Measurements from ENCODE around the gene ABLIM1. TPM values are rescaled to one million over a fixed set of nuclear protein-coding genes. Genes with fewer than 3 reads are reported as not detected.

Gene ABLIM1
- polyA plus RNA-seq, 3 donors, result 0.33 to 0.91 (median 0.57) TPM

DNA sequence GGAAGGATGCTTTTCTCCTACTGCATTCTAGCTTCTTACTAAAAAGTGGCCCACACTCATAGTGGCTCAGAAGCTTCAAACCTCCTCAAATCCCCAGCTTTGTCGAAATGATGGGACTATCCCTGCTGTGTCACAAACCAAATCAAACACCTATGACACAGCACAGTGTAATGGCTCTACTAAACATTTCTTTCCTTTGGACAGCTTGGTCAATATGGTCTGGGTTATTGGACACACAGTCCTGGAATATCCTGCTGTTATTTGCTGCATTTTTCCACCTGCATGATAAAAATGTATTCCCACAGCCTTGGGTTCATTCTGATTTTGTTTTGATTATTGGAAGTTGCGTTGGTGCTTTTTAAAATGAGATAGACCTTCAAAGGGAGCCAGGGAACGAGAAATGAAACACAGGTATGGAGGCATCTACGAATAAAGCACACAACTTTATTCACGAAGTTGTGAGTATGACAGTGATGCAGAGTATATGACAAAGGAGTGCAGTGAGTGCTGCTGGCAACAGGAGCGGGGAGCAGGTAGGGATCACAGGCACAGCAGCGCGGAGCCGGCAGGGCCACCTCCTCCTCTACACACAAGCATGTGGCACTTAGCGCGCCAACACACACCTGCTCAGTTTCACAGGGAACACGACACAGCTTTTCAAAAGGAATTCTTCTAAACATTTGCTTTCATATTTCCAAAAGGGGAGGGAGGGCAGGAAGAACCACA, 227.2 kb downstream of the ABLIM1 start:
- Histone ChIP-seq H3K9me3 (replicated peaks in 1 of 2; ENCODE audit: control insufficient read depth in 1 of 2, insufficient read depth in 1 of 2, low read length in 2 of 2) (no peaks in the 10 kb centered on the region), H3K36me3 (replicated peaks in 1 of 2; ENCODE audit: control insufficient read depth in 1 of 2, insufficient read depth in 2 of 2, low read length in 2 of 2) (no peaks in the 10 kb centered on the region), H3K4me3 (replicated peaks in 1 of 3; ENCODE audit: low read depth in 2 of 3, low read length in 3 of 3) (no peak overlapping the region), H3K4me2 (replicated peaks; ENCODE audit: extremely low read depth, low read length, poor library complexity, severe bottlenecking) (no peak overlapping the region), H4K20me1 (ENCODE audit: insufficient read depth, low read length) (no peaks in the 10 kb centered on the region), H3K9ac (ENCODE audit: insufficient read depth, low read length, poor library complexity, severe bottlenecking) (no peak overlapping the region), H2AFZ (ENCODE audit: insufficient read depth, low read depth, low read length, poor library complexity, severe bottlenecking) (no peak overlapping the region), H3K79me2 (ENCODE audit: insufficient read depth, low read length) (no peaks in the 10 kb centered on the region), H3K4me1 (ENCODE audit: control insufficient read depth in 1 of 2, insufficient read depth in 2 of 2, low read length in 2 of 2) (no peaks in the 10 kb centered on the region), H3K27me3 (ENCODE audit: control insufficient read depth in 2 of 2, insufficient read depth in 2 of 2, low read length in 2 of 2) (no peaks in the 10 kb centered on the region), H3K27ac (ENCODE audit: low read depth in 1 of 2, low read length in 2 of 2) (no peak overlapping the region)
- no peak for TF ChIP-seq CTCF (IDR thresholded peaks at IDR 0.05)
- intact Hi-C loops (cut with micrococcal nuclease), result no loop called here
- peaks cover 1 to 2% (median 2%) of the 10 kb centered on the region in 3 donors for H3K27me3 Mint-ChIP-seq (ENCODE audit: low read depth in 3 of 3)
- WGBS (ENCODE audit: insufficient coverage), result 100% methylated on average over 3 of the region's 12 CpGs
- peaks cover 0 to 1% (median 0%) of the 10 kb centered on the region in 7 donors for H3K9me3 Mint-ChIP-seq
- H3K4me3 Mint-ChIP-seq, result no peak overlapping the region
- no peak for DNase-seq
- no peak overlapping the region for H3K27ac Mint-ChIP-seq
- peaks cover 6% of the 10 kb centered on the region for H3K4me1 Mint-ChIP-seq
- H3K36me3 Mint-ChIP-seq, result no peaks in the 10 kb centered on the region

GRCh38 chr10:114429581-114430335, 228.3 kb downstream of the ABLIM1 start:
- Histone ChIP-seq H3K4me2 (replicated peaks; ENCODE audit: extremely low read depth, low read length, poor library complexity, severe bottlenecking) (no peak overlapping the region), H2AFZ (ENCODE audit: insufficient read depth, low read depth, low read length, poor library complexity, severe bottlenecking) (no peak overlapping the region), H3K27ac (ENCODE audit: low read depth in 1 of 2, low read length in 2 of 2) (no peak overlapping the region), H3K27me3 (ENCODE audit: control insufficient read depth in 2 of 2, insufficient read depth in 2 of 2, low read length in 2 of 2) (no peaks in the 10 kb centered on the region), H3K9ac (ENCODE audit: insufficient read depth, low read length, poor library complexity, severe bottlenecking) (no peak overlapping the region), H3K79me2 (ENCODE audit: insufficient read depth, low read length) (no peaks in the 10 kb centered on the region), H4K20me1 (ENCODE audit: insufficient read depth, low read length) (no peaks in the 10 kb centered on the region), H3K4me1 (ENCODE audit: control insufficient read depth in 1 of 2, insufficient read depth in 2 of 2, low read length in 2 of 2) (no peaks in the 10 kb centered on the region), H3K4me3 (replicated peaks in 1 of 3; ENCODE audit: low read depth in 2 of 3, low read length in 3 of 3) (no peak overlapping the region), H3K9me3 (replicated peaks in 1 of 2; ENCODE audit: control insufficient read depth in 1 of 2, insufficient read depth in 1 of 2, low read length in 2 of 2) (no peaks in the 10 kb centered on the region), H3K36me3 (replicated peaks in 1 of 2; ENCODE audit: control insufficient read depth in 1 of 2, insufficient read depth in 2 of 2, low read length in 2 of 2) (no peaks in the 10 kb centered on the region)
- Mint-ChIP-seq H3K4me1 (peaks cover 6% of the 10 kb centered on the region), H3K27ac (peak overlapping the region in 1 of 7 donors; percentile 27), H3K9me3 (peaks cover 0 to 1% (median 0%) of the 10 kb centered on the region in 7 donors), H3K4me3 (no peak overlapping the region), H3K36me3 (no peaks in the 10 kb centered on the region), H3K27me3 (ENCODE audit: low read depth in 3 of 3) (peaks cover 1 to 2% (median 2%) of the 10 kb centered on the region in 3 donors)
- no peak for TF ChIP-seq CTCF (IDR thresholded peaks at IDR 0.05)
- intact Hi-C loops (cut with micrococcal nuclease), result no loop called here
- 95% methylated on average over 8 of the region's 9 CpGs for WGBS (ENCODE audit: insufficient coverage)
- no peak for DNase-seq

All from CD14-positive monocyte (primary cell).